ENCODE results near the gene ABAT.
"Not testable (repeated sequence)": the region's sequence is repeated elsewhere in the genome, so short reads cannot be mapped to it uniquely, and the experiment has no call there.

ABAT gene

GRCh38 chr16:8718851-8719680 is 44.6 kb downstream of the ABAT start:
- no peak for DNase-seq

- DNase-seq = no peak
These were observed 45.9 kb downstream of the ABAT start for GRCh38 chr16:8720080-8720966.

GRCh38 chr16:8720967-8721308 is 46.5 kb downstream of the ABAT start:
- no peak for DNase-seq

GRCh38 chr16:8721336-8722024 is 47.1 kb downstream of the ABAT start:
- DNase-seq = no peak

GRCh38 chr16:8722025-8722348 is 47.6 kb downstream of the ABAT start:
- DNase-seq = no peak

- DNase-seq = no peak
These were observed 51.2 kb downstream of the ABAT start for GRCh38 chr16:8725513-8726178.

GRCh38 chr16:8727131-8727806 is 52.9 kb downstream of the ABAT start:
- DNase-seq = no peak

GRCh38 chr16:8727857-8728618 is 53.6 kb downstream of the ABAT start:
- DNase-seq = no peak

- no peak for DNase-seq
These were observed 55.4 kb downstream of the ABAT start for GRCh38 chr16:8729779-8730334.

- no peak for DNase-seq
These were observed 56.0 kb downstream of the ABAT start for GRCh38 chr16:8730335-8730915.

GRCh38 chr16:8733849-8734540 is 59.6 kb downstream of the ABAT start:
- no peak for DNase-seq

- no peak for DNase-seq
These were observed 61.2 kb downstream of the ABAT start for GRCh38 chr16:8735574-8735973.

GRCh38 chr16:8736123-8736668 is 61.8 kb downstream of the ABAT start:
- DNase-seq = no peak

GRCh38 chr16:8739151-8739550 is 64.7 kb downstream of the ABAT start:
- DNase-seq = no peak

GRCh38 chr16:8739989-8740704 is 65.7 kb downstream of the ABAT start:
- no peak for DNase-seq

GRCh38 chr16:8740775-8741355 is 66.4 kb downstream of the ABAT start:
- no peak for DNase-seq

GRCh38 chr16:8741636-8742035 is 67.2 kb downstream of the ABAT start:
- no peak for DNase-seq

GRCh38 chr16:8742068-8742467 is 67.7 kb downstream of the ABAT start:
- DNase-seq = no peak

- DNase-seq = not testable (repeated sequence)
These were observed 74.5 kb downstream of the ABAT start for GRCh38 chr16:8748944-8749343.

Data from activated CD4-positive, alpha-beta T cell treated with anti-CD3 and anti-CD28 coated beads, Interleukin-2, amount 50 U/mL, for 1 hour (primary cell).